Adrenal gland (tissue), 5 donors: ENCODE measurements around the gene SNTA1.

ENCODE experiments used
- CTCF ChIP-seq, 6 experiments: fragments of 450-650 bp in 4 of 6; fragments of 200-600 bp in 2 of 6; sonication (generic) in 1 of 6; IDR thresholded peaks; 1 replicate in 5 of 6; 2 replicates in 1 of 6; pipeline versions ENCODE4 v1.5.1 to v1.8.0; 2016 to 2021; ENCODE audit warnings: antibody characterized with exemption in 6 of 6, mild to moderate bottlenecking in 2 of 6, moderate library complexity in 1 of 6
- POLR2A ChIP-seq, 2 donors: fragments of 450-650 bp; IDR thresholded peaks; one replicate each; pipeline ENCODE4 v1.6.1; 2017; ENCODE audit warnings: antibody characterized with exemption in 2 of 2, mild to moderate bottlenecking in 2 of 2, moderate library complexity in 1 of 2
- donor health status: DM: no; HTN: no; CAD: no.

- TF ChIP-seq CTCF (IDR thresholded peaks at IDR 0.05) (no peak), POLR2A (IDR thresholded peaks at IDR 0.05) (no peak)
These were observed 5.1 kb downstream of the SNTA1 start for GRCh38 chr20:33438481-33438880.
